Measurements from ENCODE around the gene SEC61A2.

DNA sequence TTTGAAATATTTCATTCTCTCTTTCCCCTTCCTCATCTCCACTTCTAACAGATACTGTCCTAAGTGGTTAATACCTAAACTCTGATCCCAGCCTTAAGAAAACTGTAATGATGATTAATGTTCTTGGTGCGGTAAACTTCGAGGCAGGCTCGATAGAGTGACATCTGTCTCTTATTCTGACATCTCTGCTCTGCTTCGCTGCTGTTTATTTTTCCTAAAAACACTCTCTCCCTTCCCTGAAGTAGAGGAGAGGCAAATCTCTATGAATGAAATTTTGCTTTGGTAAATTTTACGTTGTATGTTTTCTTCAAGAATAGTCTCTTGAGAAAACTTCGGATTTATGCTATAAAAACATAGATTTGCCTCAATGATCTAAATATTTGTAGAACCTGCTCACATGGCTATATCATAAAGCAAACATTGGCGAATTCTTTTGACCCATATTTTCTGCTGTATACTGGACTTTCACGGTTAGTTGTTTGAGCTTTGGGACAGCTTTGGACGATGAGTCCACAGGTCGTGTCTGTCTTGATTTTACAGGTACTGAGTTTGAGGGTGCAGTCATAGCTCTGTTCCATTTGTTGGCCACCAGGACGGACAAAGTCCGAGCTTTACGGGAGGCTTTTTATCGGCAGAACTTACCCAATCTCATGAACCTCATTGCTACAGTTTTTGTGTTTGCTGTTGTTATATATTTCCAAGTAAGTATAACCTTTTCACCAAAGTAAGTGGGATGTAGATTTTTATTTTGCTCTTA lies 27.1 kb downstream of the SEC61A2 start:
- TF ChIP-seq, protein P1, sequence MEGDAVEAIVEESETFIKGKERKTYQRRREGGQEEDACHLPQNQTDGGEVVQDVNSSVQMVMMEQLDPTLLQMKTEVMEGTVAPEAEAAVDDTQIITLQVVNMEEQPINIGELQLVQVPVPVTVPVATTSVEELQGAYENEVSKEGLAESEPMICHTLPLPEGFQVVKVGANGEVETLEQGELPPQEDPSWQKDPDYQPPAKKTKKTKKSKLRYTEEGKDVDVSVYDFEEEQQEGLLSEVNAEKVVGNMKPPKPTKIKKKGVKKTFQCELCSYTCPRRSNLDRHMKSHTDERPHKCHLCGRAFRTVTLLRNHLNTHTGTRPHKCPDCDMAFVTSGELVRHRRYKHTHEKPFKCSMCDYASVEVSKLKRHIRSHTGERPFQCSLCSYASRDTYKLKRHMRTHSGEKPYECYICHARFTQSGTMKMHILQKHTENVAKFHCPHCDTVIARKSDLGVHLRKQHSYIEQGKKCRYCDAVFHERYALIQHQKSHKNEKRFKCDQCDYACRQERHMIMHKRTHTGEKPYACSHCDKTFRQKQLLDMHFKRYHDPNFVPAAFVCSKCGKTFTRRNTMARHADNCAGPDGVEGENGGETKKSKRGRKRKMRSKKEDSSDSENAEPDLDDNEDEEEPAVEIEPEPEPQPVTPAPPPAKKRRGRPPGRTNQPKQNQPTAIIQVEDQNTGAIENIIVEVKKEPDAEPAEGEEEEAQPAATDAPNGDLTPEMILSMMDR (conservative IDR thresholded peaks at IDR 0.05; ENCODE audit: low read depth in 2 of 2) = no peak
- TF ChIP-seq, protein P2, sequence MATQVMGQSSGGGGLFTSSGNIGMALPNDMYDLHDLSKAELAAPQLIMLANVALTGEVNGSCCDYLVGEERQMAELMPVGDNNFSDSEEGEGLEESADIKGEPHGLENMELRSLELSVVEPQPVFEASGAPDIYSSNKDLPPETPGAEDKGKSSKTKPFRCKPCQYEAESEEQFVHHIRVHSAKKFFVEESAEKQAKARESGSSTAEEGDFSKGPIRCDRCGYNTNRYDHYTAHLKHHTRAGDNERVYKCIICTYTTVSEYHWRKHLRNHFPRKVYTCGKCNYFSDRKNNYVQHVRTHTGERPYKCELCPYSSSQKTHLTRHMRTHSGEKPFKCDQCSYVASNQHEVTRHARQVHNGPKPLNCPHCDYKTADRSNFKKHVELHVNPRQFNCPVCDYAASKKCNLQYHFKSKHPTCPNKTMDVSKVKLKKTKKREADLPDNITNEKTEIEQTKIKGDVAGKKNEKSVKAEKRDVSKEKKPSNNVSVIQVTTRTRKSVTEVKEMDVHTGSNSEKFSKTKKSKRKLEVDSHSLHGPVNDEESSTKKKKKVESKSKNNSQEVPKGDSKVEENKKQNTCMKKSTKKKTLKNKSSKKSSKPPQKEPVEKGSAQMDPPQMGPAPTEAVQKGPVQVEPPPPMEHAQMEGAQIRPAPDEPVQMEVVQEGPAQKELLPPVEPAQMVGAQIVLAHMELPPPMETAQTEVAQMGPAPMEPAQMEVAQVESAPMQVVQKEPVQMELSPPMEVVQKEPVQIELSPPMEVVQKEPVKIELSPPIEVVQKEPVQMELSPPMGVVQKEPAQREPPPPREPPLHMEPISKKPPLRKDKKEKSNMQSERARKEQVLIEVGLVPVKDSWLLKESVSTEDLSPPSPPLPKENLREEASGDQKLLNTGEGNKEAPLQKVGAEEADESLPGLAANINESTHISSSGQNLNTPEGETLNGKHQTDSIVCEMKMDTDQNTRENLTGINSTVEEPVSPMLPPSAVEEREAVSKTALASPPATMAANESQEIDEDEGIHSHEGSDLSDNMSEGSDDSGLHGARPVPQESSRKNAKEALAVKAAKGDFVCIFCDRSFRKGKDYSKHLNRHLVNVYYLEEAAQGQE (IDR thresholded peaks at IDR 0.05; ENCODE audit: unreplicated experiment) = no peak
- TF ChIP-seq EZH2phosphoT487 (IDR thresholded peaks at IDR 0.05; ENCODE audit: unreplicated experiment) (no peak), EZH2 (IDR thresholded peaks at IDR 0.05; ENCODE audit: low read depth, unreplicated experiment) (no peak), STAT1 (IDR thresholded peaks at IDR 0.05; ENCODE audit: unreplicated experiment) (no peak), POLR2AphosphoS5 (IDR thresholded peaks at IDR 0.05; ENCODE audit: low read depth) (no peak), JUNB (IDR thresholded peaks at IDR 0.05; ENCODE audit: unreplicated experiment) (no peak), CREB1 (CRISPR knock-in tag; IDR thresholded peaks at IDR 0.05; ENCODE audit: low read depth) (no peak), ZNF114 (CRISPR knock-in tag; IDR thresholded peaks at IDR 0.05) (no peak), ZNF331 (CRISPR knock-in tag; IDR thresholded peaks at IDR 0.05; ENCODE audit: low read depth) (no peak), NANOG (IDR thresholded peaks at IDR 0.05; ENCODE audit: borderline replicate concordance) (no peak)
- TF ChIP-seq, protein P3, sequence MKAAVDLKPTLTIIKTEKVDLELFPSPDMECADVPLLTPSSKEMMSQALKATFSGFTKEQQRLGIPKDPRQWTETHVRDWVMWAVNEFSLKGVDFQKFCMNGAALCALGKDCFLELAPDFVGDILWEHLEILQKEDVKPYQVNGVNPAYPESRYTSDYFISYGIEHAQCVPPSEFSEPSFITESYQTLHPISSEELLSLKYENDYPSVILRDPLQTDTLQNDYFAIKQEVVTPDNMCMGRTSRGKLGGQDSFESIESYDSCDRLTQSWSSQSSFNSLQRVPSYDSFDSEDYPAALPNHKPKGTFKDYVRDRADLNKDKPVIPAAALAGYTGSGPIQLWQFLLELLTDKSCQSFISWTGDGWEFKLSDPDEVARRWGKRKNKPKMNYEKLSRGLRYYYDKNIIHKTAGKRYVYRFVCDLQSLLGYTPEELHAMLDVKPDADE (IDR thresholded peaks at IDR 0.05) = no peak
- TF ChIP-seq, protein P4, sequence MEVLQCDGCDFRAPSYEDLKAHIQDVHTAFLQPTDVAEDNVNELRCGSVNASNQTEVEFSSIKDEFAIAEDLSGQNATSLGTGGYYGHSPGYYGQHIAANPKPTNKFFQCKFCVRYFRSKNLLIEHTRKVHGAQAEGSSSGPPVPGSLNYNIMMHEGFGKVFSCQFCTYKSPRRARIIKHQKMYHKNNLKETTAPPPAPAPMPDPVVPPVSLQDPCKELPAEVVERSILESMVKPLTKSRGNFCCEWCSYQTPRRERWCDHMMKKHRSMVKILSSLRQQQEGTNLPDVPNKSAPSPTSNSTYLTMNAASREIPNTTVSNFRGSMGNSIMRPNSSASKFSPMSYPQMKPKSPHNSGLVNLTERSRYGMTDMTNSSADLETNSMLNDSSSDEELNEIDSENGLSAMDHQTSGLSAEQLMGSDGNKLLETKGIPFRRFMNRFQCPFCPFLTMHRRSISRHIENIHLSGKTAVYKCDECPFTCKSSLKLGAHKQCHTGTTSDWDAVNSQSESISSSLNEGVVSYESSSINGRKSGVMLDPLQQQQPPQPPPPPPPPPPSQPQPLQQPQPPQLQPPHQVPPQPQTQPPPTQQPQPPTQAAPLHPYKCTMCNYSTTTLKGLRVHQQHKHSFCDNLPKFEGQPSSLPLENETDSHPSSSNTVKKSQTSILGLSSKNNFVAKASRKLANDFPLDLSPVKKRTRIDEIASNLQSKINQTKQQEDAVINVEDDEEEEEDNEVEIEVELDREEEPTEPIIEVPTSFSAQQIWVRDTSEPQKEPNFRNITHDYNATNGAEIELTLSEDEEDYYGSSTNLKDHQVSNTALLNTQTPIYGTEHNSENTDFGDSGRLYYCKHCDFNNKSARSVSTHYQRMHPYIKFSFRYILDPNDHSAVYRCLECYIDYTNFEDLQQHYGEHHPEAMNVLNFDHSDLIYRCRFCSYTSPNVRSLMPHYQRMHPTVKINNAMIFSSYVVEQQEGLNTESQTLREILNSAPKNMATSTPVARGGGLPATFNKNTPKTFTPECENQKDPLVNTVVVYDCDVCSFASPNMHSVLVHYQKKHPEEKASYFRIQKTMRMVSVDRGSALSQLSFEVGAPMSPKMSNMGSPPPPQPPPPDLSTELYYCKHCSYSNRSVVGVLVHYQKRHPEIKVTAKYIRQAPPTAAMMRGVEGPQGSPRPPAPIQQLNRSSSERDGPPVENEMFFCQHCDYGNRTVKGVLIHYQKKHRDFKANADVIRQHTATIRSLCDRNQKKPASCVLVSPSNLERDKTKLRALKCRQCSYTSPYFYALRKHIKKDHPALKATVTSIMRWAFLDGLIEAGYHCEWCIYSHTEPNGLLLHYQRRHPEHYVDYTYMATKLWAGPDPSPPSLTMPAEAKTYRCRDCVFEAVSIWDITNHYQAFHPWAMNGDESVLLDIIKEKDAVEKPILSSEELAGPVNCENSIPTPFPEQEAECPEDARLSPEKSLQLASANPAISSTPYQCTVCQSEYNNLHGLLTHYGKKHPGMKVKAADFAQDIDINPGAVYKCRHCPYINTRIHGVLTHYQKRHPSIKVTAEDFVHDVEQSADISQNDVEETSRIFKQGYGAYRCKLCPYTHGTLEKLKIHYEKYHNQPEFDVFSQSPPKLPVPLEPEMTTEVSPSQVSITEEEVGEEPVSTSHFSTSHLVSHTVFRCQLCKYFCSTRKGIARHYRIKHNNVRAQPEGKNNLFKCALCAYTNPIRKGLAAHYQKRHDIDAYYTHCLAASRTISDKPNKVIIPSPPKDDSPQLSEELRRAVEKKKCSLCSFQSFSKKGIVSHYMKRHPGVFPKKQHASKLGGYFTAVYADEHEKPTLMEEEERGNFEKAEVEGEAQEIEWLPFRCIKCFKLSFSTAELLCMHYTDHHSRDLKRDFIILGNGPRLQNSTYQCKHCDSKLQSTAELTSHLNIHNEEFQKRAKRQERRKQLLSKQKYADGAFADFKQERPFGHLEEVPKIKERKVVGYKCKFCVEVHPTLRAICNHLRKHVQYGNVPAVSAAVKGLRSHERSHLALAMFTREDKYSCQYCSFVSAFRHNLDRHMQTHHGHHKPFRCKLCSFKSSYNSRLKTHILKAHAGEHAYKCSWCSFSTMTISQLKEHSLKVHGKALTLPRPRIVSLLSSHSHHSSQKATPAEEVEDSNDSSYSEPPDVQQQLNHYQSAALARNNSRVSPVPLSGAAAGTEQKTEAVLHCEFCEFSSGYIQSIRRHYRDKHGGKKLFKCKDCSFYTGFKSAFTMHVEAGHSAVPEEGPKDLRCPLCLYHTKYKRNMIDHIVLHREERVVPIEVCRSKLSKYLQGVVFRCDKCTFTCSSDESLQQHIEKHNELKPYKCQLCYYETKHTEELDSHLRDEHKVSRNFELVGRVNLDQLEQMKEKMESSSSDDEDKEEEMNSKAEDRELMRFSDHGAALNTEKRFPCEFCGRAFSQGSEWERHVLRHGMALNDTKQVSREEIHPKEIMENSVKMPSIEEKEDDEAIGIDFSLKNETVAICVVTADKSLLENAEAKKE (CRISPR knock-in tag; IDR thresholded peaks at IDR 0.05) = no peak

Measured in GM23338 (cell line).